Endothelial cell of umbilical vein (primary cell): ENCODE data around the gene TMEM184B. TPM values are rescaled to one million over a fixed set of nuclear protein-coding genes. Genes with fewer than 3 reads are reported as not detected.

Experiments
- BruUV-seq: library from RNA; stranded (reverse); fragments of 400-500 nt; replicated peaks from 2 replicates; lab custom pipeline; 2021; lab: Mats Ljungman, UMichigan
- CTCF ChIA-PET: fragments of 300-600, 350-600 bp; sonication (Branson Sonifier 250); formaldehyde crosslinking; loops from one replicate; lab custom pipeline; 2021; ENCODE audit warnings: antibody characterized with exemption, inconsistent platforms; lab: Charles Lee
- POLR2A ChIA-PET: fragments of 300-600, 350-600 bp; sonication (Branson Sonifier 250); formaldehyde crosslinking; loops from one replicate; lab custom pipeline; 2021; ENCODE audit warnings: antibody characterized with exemption, inconsistent platforms; lab: Charles Lee
- DNase-seq: peaks from one replicate; pipeline ENCODE4 v3.0.0-alpha.2; 2011; ENCODE audit warnings: low read depth, low spot score
- FAIRE-seq: peaks from 2 replicates; lab custom pipeline; 2011; peaks lifted over from hg19 to GRCh38; lab: Jason Lieb, UNC
- H2AFZ ChIP-seq: 2 replicates; pipeline ENCODE4 v1.6.0; 2012; ENCODE audit warnings: low read depth, low read length, control low read depth, inconsistent platforms
- H3K27ac ChIP-seq: 2 replicates; pipeline ENCODE4 v1.5.1; 2011; ENCODE audit warnings: low read depth, mild to moderate bottlenecking, control low read depth, low read length, moderate library complexity; ENCODE audit not compliant: insufficient read depth
- H3K27me3 ChIP-seq, 2 experiments: 2 replicates each; pipeline versions ENCODE4 v1.6.0 to v1.6.1; 2011; ENCODE audit warnings: low read length in 2 of 2, mixed read lengths in 1 of 2; ENCODE audit not compliant: control insufficient read depth in 2 of 2, insufficient read depth in 2 of 2
- H3K36me3 ChIP-seq, 2 experiments: 2 replicates in 1 of 2; 3 replicates in 1 of 2; pipeline ENCODE4 v1.5.1; 2011; ENCODE audit warnings: low read length in 2 of 2, mild to moderate bottlenecking in 1 of 2, moderate library complexity in 1 of 2; ENCODE audit not compliant: control insufficient read depth in 2 of 2, insufficient read depth in 2 of 2; ENCODE audit errors: extremely low read depth in 1 of 2
- H3K4me1 ChIP-seq: 3 replicates; pipeline ENCODE4 v1.5.1; 2011; ENCODE audit warnings: mild to moderate bottlenecking, low read length; ENCODE audit not compliant: control insufficient read depth, insufficient read depth; ENCODE audit errors: extremely low read depth
- H3K4me2 ChIP-seq: 2 replicates; pipeline ENCODE4 v1.6.1; 2011; ENCODE audit warnings: low read length, control low read depth, mixed read lengths; ENCODE audit not compliant: insufficient read depth
- H3K4me3 ChIP-seq, 3 experiments: fragments of 200-600 bp in 1 of 3; sonication (generic), shearing (Covaris generic) in 1 of 3; replicated peaks in 1 of 3; 2 replicates each; pipeline ENCODE4 v1.5.1; 2011 to 2016; ENCODE audit warnings: control low read depth in 3 of 3, low read length in 3 of 3, mild to moderate bottlenecking in 2 of 3, inconsistent platforms in 1 of 3, low read depth in 1 of 3, moderate library complexity in 1 of 3; ENCODE audit not compliant: insufficient read depth in 1 of 3
- H3K79me2 ChIP-seq: 2 replicates; pipeline ENCODE4 v1.6.0; 2012; ENCODE audit warnings: low read length, inconsistent platforms; ENCODE audit not compliant: control insufficient read depth, insufficient read depth
- H3K9ac ChIP-seq: replicated peaks from 2 replicates; pipeline ENCODE3; 2011; ENCODE audit warnings: low read length, control low read depth; ENCODE audit not compliant: insufficient read depth; ENCODE audit errors: extremely low read depth
- H3K9me1 ChIP-seq: replicated peaks from 3 replicates; pipeline ENCODE4 v1.6.0; 2011; ENCODE audit warnings: mild to moderate bottlenecking, low read length; ENCODE audit not compliant: control insufficient read depth, insufficient read depth; ENCODE audit errors: extremely low read depth
- H3K9me3 ChIP-seq: replicated peaks from 2 replicates; pipeline ENCODE4 v1.5.1; 2012; ENCODE audit warnings: low read length, inconsistent platforms; ENCODE audit not compliant: control insufficient read depth, insufficient read depth
- H4K20me1 ChIP-seq: replicated peaks from 2 replicates; pipeline ENCODE3; 2011; ENCODE audit warnings: mild to moderate bottlenecking, low read length; ENCODE audit not compliant: control insufficient read depth, insufficient read depth; ENCODE audit errors: extremely low read depth
- FOS ChIP-seq: IDR thresholded peaks from 2 replicates; pipeline ENCODE4 v1.6.1; 2011; ENCODE audit warnings: mild to moderate bottlenecking, low read length, moderate library complexity, borderline replicate concordance; ENCODE audit not compliant: insufficient read depth
- GATA2 ChIP-seq: IDR thresholded peaks from 2 replicates; pipeline ENCODE4 v1.7.0; 2011; ENCODE audit warnings: low read depth, mild to moderate bottlenecking, moderate library complexity, mixed read lengths, low read length; ENCODE audit not compliant: insufficient read length, insufficient read depth
- MAX ChIP-seq: IDR thresholded peaks from 2 replicates; pipeline ENCODE4 v1.6.1; 2011; ENCODE audit not compliant: insufficient read depth, insufficient read length
- POLR2AphosphoS5 ChIP-seq: IDR thresholded peaks from 2 replicates; pipeline ENCODE4 v1.6.1; 2012; ENCODE audit warnings: low read depth, mild to moderate bottlenecking, control low read depth, low read length, moderate library complexity; ENCODE audit not compliant: insufficient read depth
- dilution Hi-C: fragments of 300-500 bp; cut with MboI; formaldehyde crosslinking; loops from one replicate; pipeline ENCODE4 v1.15.0; 2019; ENCODE audit warnings: low sequenced_read_pairs; ENCODE audit not compliant: extremely low pct_ligation_motif_present
- intact Hi-C: fragments of 100-400 bp; cut with micrococcal nuclease; formaldehyde crosslinking; loops from one replicate; pipeline ENCODE4 v1.10.0; 2022
- polyA plus RNA-seq, 4 experiments: library from polyadenylated mRNA; depleted of rRNA in 3 of 4; stranded (reverse) in 3 of 4; unstranded in 1 of 4; fragments of >200 nt; gene quantifications; 2 replicates each; pipeline versions ENCODE4 v1.2.1 to v1.2.3, GENCODE V29; 2011 to 2012; ENCODE audit warnings: missing spikeins in 1 of 4
- total RNA-seq: library from RNA; stranded (reverse); gene quantifications from 2 replicates; pipeline ENCODE4 v1.2.3, GENCODE V29; 2021

The TMEM184B gene
- total and polyA plus RNA-seq, 2 donors (not counting 3 experiments of a cell fraction or from before 2014, with no cell fraction given): 72.5 to 96.6 TPM

- peaks cover 8 to 39% of the 10 kb centered on the region in 2 experiments for H3K36me3 ChIP-seq
- intact Hi-C loops: loop anchor here (5.0 to 10.0 kb wide), 2 partner anchors 38 to 255 kb away; partner anchors contain the start of genes PICK1 and TMEM184B
- no peaks in the 10 kb centered on the region for H3K9me3 ChIP-seq
- peaks cover 98% of the 10 kb centered on the region for H3K79me2 ChIP-seq
- dilution Hi-C loops: no loop called here
- ChIA-PET CTCF (no interaction called here), POLR2A (interaction anchor here (0.5 kb wide), 1 partner anchor 396 kb away, joined by 3 read pairs; the partner anchor contains the start of gene GTPBP1)
- H3K27ac ChIP-seq: no peak overlapping the region
- H4K20me1 ChIP-seq: peaks cover 8% of the 10 kb centered on the region
- FAIRE-seq (no peak), DNase-seq (no peak)
- H3K9ac ChIP-seq: no peak overlapping the region
- H3K4me1 ChIP-seq: peaks cover 46% of the 10 kb centered on the region
- H2AFZ ChIP-seq: no peak overlapping the region
- no peaks in the 10 kb centered on the region for H3K9me1 ChIP-seq
- H3K4me3 ChIP-seq: no peak overlapping the region
- no peaks in the 10 kb centered on the region for H3K27me3 ChIP-seq
- H3K4me2 ChIP-seq: no peak overlapping the region
- no TSS peak for BruUV-seq
- TF ChIP-seq GATA2 (no peak), MAX (no peak), POLR2AphosphoS5 (no peak), FOS (no peak)
Observed at GRCh38 chr22:38309614-38310517, 37.1 kb upstream of the TMEM184B start.
